ENCODE measurements around the gene EHMT1.

EHMT1 gene

DNA sequence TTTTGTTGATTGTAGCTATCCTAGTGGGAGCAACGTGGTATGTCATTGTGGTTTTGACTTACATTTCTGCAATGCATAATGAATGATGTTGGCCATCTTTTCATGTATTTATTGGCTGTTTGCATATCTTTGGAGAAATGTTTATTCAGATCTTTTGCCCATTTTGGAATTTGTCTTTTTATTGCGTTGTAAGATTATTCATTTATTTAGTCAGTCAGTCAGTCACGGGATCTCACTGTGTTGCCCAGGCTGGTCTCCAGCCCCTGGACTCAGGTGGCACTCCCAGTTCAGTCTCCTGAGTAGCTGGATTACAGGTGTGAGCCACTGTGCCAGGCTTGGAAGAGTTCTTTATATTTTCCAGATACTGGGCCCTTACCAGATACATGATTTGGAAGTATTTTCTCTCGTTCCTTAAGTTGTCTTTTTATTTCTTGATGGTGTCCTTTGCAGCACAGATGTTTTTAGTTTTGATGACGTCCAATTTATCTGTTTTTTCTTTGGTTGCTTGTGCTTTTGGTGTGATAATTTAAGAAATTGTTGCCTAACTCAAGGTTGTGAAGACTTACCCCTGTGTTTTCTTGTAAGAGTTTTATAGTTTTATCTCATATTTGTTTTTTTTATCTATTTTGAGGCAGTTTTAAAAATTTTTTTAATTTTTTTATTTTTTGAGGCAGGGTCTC lies 67.1 kb downstream of the EHMT1 start:
- Histone ChIP-seq H3K4me1 (ENCODE audit: low read depth, poor library complexity, severe bottlenecking) (peaks cover 38% of the 10 kb centered on the region), H3K36me3 (ENCODE audit: insufficient read depth) (no peaks in the 10 kb centered on the region)

DNA sequence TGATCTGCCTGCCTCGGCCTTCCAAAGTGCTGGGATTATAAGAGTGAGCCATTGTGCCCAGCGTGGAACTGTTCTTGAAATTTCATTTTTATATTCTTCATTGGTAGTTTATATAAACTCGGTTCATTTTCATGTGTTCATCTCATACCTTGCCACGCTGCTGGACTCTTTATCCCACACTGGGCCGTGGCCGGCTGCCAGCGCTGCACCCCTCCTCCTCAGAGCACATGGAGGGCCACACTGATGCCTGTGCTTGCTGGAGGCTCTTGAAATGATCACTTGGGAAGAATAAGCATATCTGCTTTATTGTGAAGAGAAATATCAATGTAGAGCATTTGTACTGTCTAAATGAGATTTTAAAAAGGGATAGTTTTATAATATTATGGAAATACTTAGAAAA lies 69.5 kb downstream of the EHMT1 start:
- no peak overlapping the region for H3K27ac ChIP-seq
- H4K20me1 ChIP-seq (ENCODE audit: insufficient read depth) = no peaks in the 10 kb centered on the region
- H3K4me1 ChIP-seq (ENCODE audit: low read depth, poor library complexity, severe bottlenecking) = peaks cover 15% of the 10 kb centered on the region

More for the DNA sequence above, 67.1 kb downstream of the EHMT1 start:
- peaks cover 77% of the 10 kb centered on the region; the same call in 1 of the 2 replicates for H3K79me2 ChIP-seq (ENCODE audit: insufficient read depth, low read depth)
- H3K27me3 ChIP-seq (ENCODE audit: insufficient read depth, low read depth) = no peaks in the 10 kb centered on the region
- TF ChIP-seq, protein P1, sequence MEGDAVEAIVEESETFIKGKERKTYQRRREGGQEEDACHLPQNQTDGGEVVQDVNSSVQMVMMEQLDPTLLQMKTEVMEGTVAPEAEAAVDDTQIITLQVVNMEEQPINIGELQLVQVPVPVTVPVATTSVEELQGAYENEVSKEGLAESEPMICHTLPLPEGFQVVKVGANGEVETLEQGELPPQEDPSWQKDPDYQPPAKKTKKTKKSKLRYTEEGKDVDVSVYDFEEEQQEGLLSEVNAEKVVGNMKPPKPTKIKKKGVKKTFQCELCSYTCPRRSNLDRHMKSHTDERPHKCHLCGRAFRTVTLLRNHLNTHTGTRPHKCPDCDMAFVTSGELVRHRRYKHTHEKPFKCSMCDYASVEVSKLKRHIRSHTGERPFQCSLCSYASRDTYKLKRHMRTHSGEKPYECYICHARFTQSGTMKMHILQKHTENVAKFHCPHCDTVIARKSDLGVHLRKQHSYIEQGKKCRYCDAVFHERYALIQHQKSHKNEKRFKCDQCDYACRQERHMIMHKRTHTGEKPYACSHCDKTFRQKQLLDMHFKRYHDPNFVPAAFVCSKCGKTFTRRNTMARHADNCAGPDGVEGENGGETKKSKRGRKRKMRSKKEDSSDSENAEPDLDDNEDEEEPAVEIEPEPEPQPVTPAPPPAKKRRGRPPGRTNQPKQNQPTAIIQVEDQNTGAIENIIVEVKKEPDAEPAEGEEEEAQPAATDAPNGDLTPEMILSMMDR (conservative IDR thresholded peaks at IDR 0.05; ENCODE audit: low read depth, low read length) = no peak
- H3K27ac ChIP-seq = no peak overlapping the region
- no peak overlapping the region for H3K4me2 ChIP-seq
- no peak overlapping the region for H3K4me3 ChIP-seq (IDR thresholded peaks at IDR 0.05; ENCODE audit: insufficient read depth, low read depth, low read length)
- no peaks in the 10 kb centered on the region for H4K20me1 ChIP-seq (ENCODE audit: insufficient read depth)
- H3K9ac ChIP-seq = no peak overlapping the region
- H2AFZ ChIP-seq (ENCODE audit: low read depth) = no peak overlapping the region

DNA sequence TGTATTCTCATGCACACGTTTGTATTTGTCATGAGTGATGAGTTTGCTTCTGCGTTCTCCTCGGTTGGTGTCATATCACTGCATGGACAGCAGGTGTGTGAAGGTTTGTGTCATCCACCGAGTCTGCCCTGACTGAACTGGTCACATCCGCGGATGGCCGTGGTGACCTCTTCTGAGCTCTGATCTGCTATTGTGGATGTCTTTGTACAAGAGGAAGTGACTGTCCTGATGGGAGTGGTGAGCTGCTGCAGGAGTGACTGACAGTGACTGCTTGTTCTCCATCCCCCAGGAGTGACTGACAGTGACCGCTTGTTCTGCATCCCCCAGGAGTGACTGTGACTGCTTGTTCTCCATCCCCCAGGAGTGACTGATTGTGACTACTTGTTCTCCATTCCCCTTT lies 69.9 kb downstream of the EHMT1 start:
- Histone ChIP-seq H3K9ac (no peak overlapping the region), H3K36me3 (ENCODE audit: insufficient read depth) (no peaks in the 10 kb centered on the region), H3K4me1 (ENCODE audit: low read depth, poor library complexity, severe bottlenecking) (peaks cover 11% of the 10 kb centered on the region), H3K4me3 (IDR thresholded peaks at IDR 0.05; ENCODE audit: insufficient read depth, low read depth, low read length) (no peak overlapping the region), H2AFZ (ENCODE audit: low read depth) (no peak overlapping the region), H3K4me2 (no peak overlapping the region), H4K20me1 (ENCODE audit: insufficient read depth) (no peaks in the 10 kb centered on the region), H3K79me2 (ENCODE audit: insufficient read depth, low read depth) (peaks cover 64% of the 10 kb centered on the region; the same call in 1 of the 2 replicates), H3K27ac (no peak overlapping the region), H3K27me3 (ENCODE audit: insufficient read depth, low read depth) (no peaks in the 10 kb centered on the region)
- TF ChIP-seq, protein P1 (conservative IDR thresholded peaks at IDR 0.05; ENCODE audit: low read depth, low read length) = no peak

More for the DNA sequence above, 69.5 kb downstream of the EHMT1 start:
- no peak overlapping the region for H3K9ac ChIP-seq
- H3K36me3 ChIP-seq (ENCODE audit: insufficient read depth) = no peaks in the 10 kb centered on the region
- TF ChIP-seq, protein P1 (conservative IDR thresholded peaks at IDR 0.05; ENCODE audit: low read depth, low read length) = no peak
- no peak overlapping the region for H2AFZ ChIP-seq (ENCODE audit: low read depth)
- H3K79me2 ChIP-seq (ENCODE audit: insufficient read depth, low read depth) = peaks cover 69% of the 10 kb centered on the region; the same call in 1 of the 2 replicates
- no peak overlapping the region for H3K4me2 ChIP-seq
- no peak overlapping the region for H3K4me3 ChIP-seq (IDR thresholded peaks at IDR 0.05; ENCODE audit: insufficient read depth, low read depth, low read length)
- H3K27me3 ChIP-seq (ENCODE audit: insufficient read depth, low read depth) = no peaks in the 10 kb centered on the region

DNA sequence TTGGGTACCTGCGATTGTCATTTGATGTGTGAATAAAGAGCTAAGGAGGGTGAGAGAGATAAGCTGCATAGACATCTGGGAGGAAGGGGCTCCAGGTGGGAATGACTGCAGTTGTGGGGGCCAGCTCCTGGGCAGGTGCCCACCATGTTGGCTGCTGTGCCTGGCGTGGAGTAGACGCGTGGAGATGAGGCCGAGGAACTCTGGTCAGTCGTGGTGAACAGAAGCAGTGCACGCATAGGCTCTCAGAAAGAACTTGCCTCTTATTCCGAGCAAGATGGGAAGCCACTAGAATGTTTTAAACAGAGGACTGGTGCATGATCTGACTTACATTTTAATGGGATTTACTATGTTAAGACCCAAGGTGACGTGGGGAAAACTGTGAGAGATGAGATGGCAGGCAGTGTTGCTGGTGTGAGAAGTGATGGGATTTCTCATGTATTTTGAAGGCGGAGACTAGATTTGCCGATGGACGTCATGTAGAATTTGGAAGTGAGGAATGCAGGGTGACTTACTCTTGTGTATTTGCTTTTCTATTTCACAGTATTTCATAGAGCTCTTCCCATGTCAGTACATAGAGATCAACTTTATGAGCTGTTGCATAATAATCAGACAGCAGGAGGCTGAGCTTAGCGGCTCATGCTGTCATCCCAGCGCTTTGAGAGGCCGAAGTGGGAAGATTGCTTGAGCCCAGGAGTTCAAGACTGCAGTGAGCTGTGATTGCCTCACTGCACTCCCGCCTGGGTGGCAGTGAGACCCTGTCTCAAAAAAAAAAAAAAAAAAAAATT lies 71.1 kb downstream of the EHMT1 start:
- TF ChIP-seq, protein P1 (conservative IDR thresholded peaks at IDR 0.05; ENCODE audit: low read depth, low read length) = no peak
- H3K79me2 ChIP-seq (ENCODE audit: insufficient read depth, low read depth) = peaks cover 57% of the 10 kb centered on the region; the same call in 1 of the 2 replicates
- no peaks in the 10 kb centered on the region for H3K4me1 ChIP-seq (ENCODE audit: low read depth, poor library complexity, severe bottlenecking)
- H3K36me3 ChIP-seq (ENCODE audit: insufficient read depth) = no peaks in the 10 kb centered on the region
- H3K4me3 ChIP-seq (IDR thresholded peaks at IDR 0.05; ENCODE audit: insufficient read depth, low read depth, low read length) = no peak overlapping the region
- H3K27me3 ChIP-seq (ENCODE audit: insufficient read depth, low read depth) = no peaks in the 10 kb centered on the region
- no peak overlapping the region for H3K27ac ChIP-seq
- no peak overlapping the region for H3K9ac ChIP-seq
- H2AFZ ChIP-seq (ENCODE audit: low read depth) = no peak overlapping the region
- H4K20me1 ChIP-seq (ENCODE audit: insufficient read depth) = no peaks in the 10 kb centered on the region
- H3K4me2 ChIP-seq = no peak overlapping the region

Measured in KMS-11 (cell line).